ENCODE data around the gene GREB1L. TPM values are rescaled to one million over a fixed set of nuclear protein-coding genes. Genes with fewer than 3 reads are reported as not detected.

Gene GREB1L
- total and polyA plus RNA-seq, 2 donors (not counting 3 experiments of a cell fraction or from before 2014, with no cell fraction given) = 0.22 to 0.41 TPM

- peaks cover 0 to under 1% of the 10 kb centered on the region in 2 experiments for H3K27me3 ChIP-seq (ENCODE audit: control insufficient read depth in 2 of 2, insufficient read depth in 2 of 2, low read length in 2 of 2)
- H3K4me1 ChIP-seq (ENCODE audit: control insufficient read depth, extremely low read depth, insufficient read depth, low read length) = no peaks in the 10 kb centered on the region
- H3K36me3 ChIP-seq (ENCODE audit: control insufficient read depth in 2 of 2, extremely low read depth in 1 of 2, insufficient read depth in 2 of 2, low read length in 2 of 2) = no peaks in the 10 kb centered on the region
- H3K79me2 ChIP-seq (ENCODE audit: control insufficient read depth, insufficient read depth, low read length) = no peaks in the 10 kb centered on the region
- FAIRE-seq (no peak), DNase-seq (ENCODE audit: low read depth, low spot score) (no peak)
- dilution Hi-C loops (cut with MboI; ENCODE audit: extremely low pct_ligation_motif_present, low sequenced_read_pairs) (no loop called here), intact Hi-C loops (cut with micrococcal nuclease) (no loop called here)
- no peak overlapping the region for H3K4me3 ChIP-seq (replicated peaks in 1 of 3; ENCODE audit: insufficient read depth in 1 of 3, low read depth in 1 of 3, low read length in 3 of 3)
- TF ChIP-seq EZH2 (IDR thresholded peaks at IDR 0.05; ENCODE audit: borderline replicate concordance, low read depth, low read length, severe bottlenecking) = no peak
- no peaks in the 10 kb centered on the region for H3K9me1 ChIP-seq (replicated peaks; ENCODE audit: control insufficient read depth, extremely low read depth, insufficient read depth, low read length)
- H3K27ac ChIP-seq (ENCODE audit: insufficient read depth, low read depth, low read length) = no peak overlapping the region
- H3K9me3 ChIP-seq (replicated peaks; ENCODE audit: control insufficient read depth, insufficient read depth, low read length) = no peaks in the 10 kb centered on the region
- POLR2A ChIA-PET = no interaction called here
- H3K9ac ChIP-seq (replicated peaks; ENCODE audit: extremely low read depth, insufficient read depth, low read length) = no peak overlapping the region
- BruUV-seq (replicated peaks) = no TSS peak
- no peak overlapping the region for H2AFZ ChIP-seq (ENCODE audit: low read depth, low read length)
- H3K4me2 ChIP-seq (ENCODE audit: insufficient read depth, low read length) = no peak overlapping the region
- CTCF ChIA-PET = interaction anchor here (1.2 to 1.3 kb wide), 2 partner anchors 8 to 10 kb away, joined by 3 to 4 read pairs; no protein-coding TSS in a partner anchor
- no peaks in the 10 kb centered on the region for H4K20me1 ChIP-seq (replicated peaks; ENCODE audit: control insufficient read depth, extremely low read depth, insufficient read depth, low read length)
These were observed 49.1 kb downstream of the GREB1L start for GRCh38 chr18:21291106-21291505.

- no peaks in the 10 kb centered on the region for H4K20me1 ChIP-seq (replicated peaks; ENCODE audit: control insufficient read depth, extremely low read depth, insufficient read depth, low read length)
- H3K4me2 ChIP-seq (ENCODE audit: insufficient read depth, low read length) = no peak overlapping the region
- no peaks in the 10 kb centered on the region for H3K36me3 ChIP-seq (ENCODE audit: control insufficient read depth in 2 of 2, extremely low read depth in 1 of 2, insufficient read depth in 2 of 2, low read length in 2 of 2)
- no peak overlapping the region for H2AFZ ChIP-seq (ENCODE audit: low read depth, low read length)
- H3K4me3 ChIP-seq (replicated peaks in 1 of 3; ENCODE audit: insufficient read depth in 1 of 3, low read depth in 1 of 3, low read length in 3 of 3) = no peak overlapping the region
- FAIRE-seq (no peak), DNase-seq (ENCODE audit: low read depth, low spot score) (no peak)
- CTCF ChIA-PET = no interaction called here
- H3K79me2 ChIP-seq (ENCODE audit: control insufficient read depth, insufficient read depth, low read length) = no peaks in the 10 kb centered on the region
- TF ChIP-seq GATA2 (IDR thresholded peaks at IDR 0.05; ENCODE audit: insufficient read depth, insufficient read length, low read depth, low read length) = no peak
- TF ChIP-seq EZH2 (IDR thresholded peaks at IDR 0.05; ENCODE audit: borderline replicate concordance, low read depth, low read length, severe bottlenecking) = no peak
- no peak for TF ChIP-seq MAX (IDR thresholded peaks at IDR 0.05; ENCODE audit: insufficient read depth, insufficient read length)
- TF ChIP-seq FOS (IDR thresholded peaks at IDR 0.05; ENCODE audit: borderline replicate concordance, insufficient read depth, low read length) = no peak
- no peaks in the 10 kb centered on the region for H3K9me3 ChIP-seq (replicated peaks; ENCODE audit: control insufficient read depth, insufficient read depth, low read length)
- POLR2A ChIA-PET = no interaction called here
- dilution Hi-C loops (cut with MboI; ENCODE audit: extremely low pct_ligation_motif_present, low sequenced_read_pairs) (no loop called here), intact Hi-C loops (cut with micrococcal nuclease) (no loop called here)
- H3K9ac ChIP-seq (replicated peaks; ENCODE audit: extremely low read depth, insufficient read depth, low read length) = no peak overlapping the region
- BruUV-seq (replicated peaks) = no TSS peak
- no peak overlapping the region for H3K27ac ChIP-seq (ENCODE audit: insufficient read depth, low read depth, low read length)
- no peaks in the 10 kb centered on the region for H3K4me1 ChIP-seq (ENCODE audit: control insufficient read depth, extremely low read depth, insufficient read depth, low read length)
- H3K27me3 ChIP-seq (ENCODE audit: control insufficient read depth in 2 of 2, insufficient read depth in 2 of 2, low read length in 2 of 2) = no peaks in the 10 kb centered on the region
- peaks cover 2% of the 10 kb centered on the region for H3K9me1 ChIP-seq (replicated peaks; ENCODE audit: control insufficient read depth, extremely low read depth, insufficient read depth, low read length)
These were observed 51.4 kb downstream of the GREB1L start for GRCh38 chr18:21293479-21293878.
